Measurements from ENCODE around the gene CARHSP1.
"Not testable (repeated sequence)": the region's sequence is repeated elsewhere in the genome, so short reads cannot be mapped to it uniquely, and the experiment has no call there.

Gene CARHSP1

GRCh38 chr16:8892101-8892575 is 23.3 kb upstream of the CARHSP1 start:
- no peak for DNase-seq

- DNase-seq = no peak
Measured at GRCh38 chr16:8890549-8890921, 21.7 kb upstream of the CARHSP1 start.

- no peak for DNase-seq
Measured at GRCh38 chr16:8889893-8890548, 21.2 kb upstream of the CARHSP1 start.

GRCh38 chr16:8888951-8889892 is 20.4 kb upstream of the CARHSP1 start:
- DNase-seq = no peak

- DNase-seq = peak; percentile 69
Measured at GRCh38 chr16:8887952-8888560, 19.2 kb upstream of the CARHSP1 start.

GRCh38 chr16:8887431-8887765 is 18.6 kb upstream of the CARHSP1 start:
- no peak for DNase-seq

GRCh38 chr16:8886593-8887430 is 18.0 kb upstream of the CARHSP1 start:
- DNase-seq = no peak

- DNase-seq = peak; percentile 77
Measured at GRCh38 chr16:8885674-8886592, 17.1 kb upstream of the CARHSP1 start.

GRCh38 chr16:8882725-8883377 is 14.0 kb upstream of the CARHSP1 start:
- no peak for DNase-seq

GRCh38 chr16:8882041-8882617 is 13.3 kb upstream of the CARHSP1 start, which contains the start of gene LITAFD:
TSS of gene LITAFD (plus strand) at chr16:8882351. CDS start at chr16:8884356, 2,005 bp downstream.
- DNase-seq = no peak

GRCh38 chr16:8880839-8881510 is 12.2 kb upstream of the CARHSP1 start:
- no peak for DNase-seq

- DNase-seq = peak; percentile 92
Measured at GRCh38 chr16:8878523-8878911, 9.7 kb upstream of the CARHSP1 start.

GRCh38 chr16:8877894-8878522 is 9.2 kb upstream of the CARHSP1 start:
- no peak for DNase-seq

- not testable (repeated sequence) for DNase-seq
Measured at GRCh38 chr16:8875317-8875716, 6.5 kb upstream of the CARHSP1 start.

GRCh38 chr16:8874388-8874787 is 5.6 kb upstream of the CARHSP1 start:
- DNase-seq = no peak

- DNase-seq = not testable (repeated sequence)
Measured at GRCh38 chr16:8873866-8874195, 5.0 kb upstream of the CARHSP1 start.

- no peak for DNase-seq
Measured at GRCh38 chr16:8872967-8873865, 4.4 kb upstream of the CARHSP1 start.

- DNase-seq = no peak
Measured at GRCh38 chr16:8872071-8872470, 3.3 kb upstream of the CARHSP1 start.

- not testable (repeated sequence) for DNase-seq
Measured at GRCh38 chr16:8869988-8870241, 1.1 kb upstream of the CARHSP1 start.
